H9 (cell line): ENCODE results near the gene LFNG. TPM values are rescaled to one million over a fixed set of nuclear protein-coding genes. Genes with fewer than 3 reads are reported as not detected.

Experiments used
- DNase-seq: peaks from one replicate; pipeline ENCODE4 v3.0.0-alpha.2; 2017
- H2AFZ ChIP-seq: one replicate; pipeline ENCODE4 v1.6.1; 2013; ENCODE audit warnings: mild to moderate bottlenecking, low read length, control low read depth, moderate library complexity
- H2AK5ac ChIP-seq: 2 replicates; pipeline ENCODE4 v1.6.1; 2013; ENCODE audit warnings: low read length, control low read depth, mixed read lengths; ENCODE audit not compliant: insufficient read length
- H2BK120ac ChIP-seq: one replicate; pipeline ENCODE4 v1.6.1; 2013; ENCODE audit warnings: low read depth, mild to moderate bottlenecking, low read length, control low read depth, inconsistent platforms; ENCODE audit not compliant: poor library complexity, severe bottlenecking
- H2BK12ac ChIP-seq: 2 replicates; pipeline ENCODE4 v1.6.1; 2013; ENCODE audit warnings: low read length, control low read depth, mixed read lengths, low read depth; ENCODE audit not compliant: insufficient read length
- H2BK15ac ChIP-seq: 2 replicates; pipeline ENCODE4 v1.6.1; 2013; ENCODE audit warnings: low read depth, low read length, control low read depth
- H2BK20ac ChIP-seq: one replicate; pipeline ENCODE4 v1.6.1; 2013; ENCODE audit warnings: low read depth, mild to moderate bottlenecking, low read length, control low read depth, inconsistent platforms; ENCODE audit not compliant: poor library complexity, severe bottlenecking
- H2BK5ac ChIP-seq: 2 replicates; pipeline ENCODE4 v1.6.1; 2013; ENCODE audit warnings: low read length, control low read depth, mixed read lengths; ENCODE audit not compliant: insufficient read length
- H3K14ac ChIP-seq: 2 replicates; pipeline ENCODE4 v1.6.1; 2013; ENCODE audit warnings: low read length, control low read depth; ENCODE audit not compliant: insufficient read depth
- H3K18ac ChIP-seq: 2 replicates; pipeline ENCODE4 v1.6.1; 2013; ENCODE audit warnings: low read depth, mild to moderate bottlenecking, mixed read lengths, low read length, control low read depth; ENCODE audit not compliant: insufficient read length
- H3K23ac ChIP-seq: 2 replicates; pipeline ENCODE4 v1.6.1; 2013; ENCODE audit warnings: low read length, control low read depth, mixed read lengths, low read depth; ENCODE audit not compliant: insufficient read length
- H3K23me2 ChIP-seq: 2 replicates; pipeline ENCODE4 v1.6.1; 2013; ENCODE audit warnings: low read depth, mild to moderate bottlenecking, mixed read lengths, low read length, control low read depth; ENCODE audit not compliant: insufficient read length, poor library complexity, severe bottlenecking
- H3K27ac ChIP-seq: 2 replicates; pipeline ENCODE4 v1.5.1; 2013; ENCODE audit warnings: low read length, control low read depth, mixed read lengths, low read depth; ENCODE audit not compliant: insufficient read length
- H3K27me3 ChIP-seq: 2 replicates; pipeline ENCODE4 v1.6.1; 2013; ENCODE audit warnings: low read length, control low read depth, inconsistent platforms; ENCODE audit not compliant: insufficient read depth
- H3K4ac ChIP-seq: 2 replicates; pipeline ENCODE4 v1.6.1; 2013; ENCODE audit warnings: low read depth, mild to moderate bottlenecking, control low read depth, inconsistent platforms, low read length, moderate library complexity
- H3K4me1 ChIP-seq: 2 replicates; pipeline ENCODE4 v1.6.1; 2013; ENCODE audit warnings: low read length, control low read depth, inconsistent platforms; ENCODE audit not compliant: insufficient read depth
- H3K4me2 ChIP-seq: 2 replicates; pipeline ENCODE4 v1.6.1; 2013; ENCODE audit warnings: low read length, control low read depth, mixed read lengths; ENCODE audit not compliant: insufficient read length, insufficient read depth
- H3K56ac ChIP-seq: 2 replicates; pipeline ENCODE4 v1.6.1; 2013; ENCODE audit warnings: low read depth, mild to moderate bottlenecking, mixed read lengths, low read length, control low read depth; ENCODE audit not compliant: insufficient read length
- H3K79me1 ChIP-seq: 2 replicates; pipeline ENCODE4 v1.6.1; 2013; ENCODE audit warnings: low read depth, mild to moderate bottlenecking, moderate library complexity, low read length, control low read depth, inconsistent platforms; ENCODE audit not compliant: insufficient read depth, poor library complexity, severe bottlenecking
- H3K79me2 ChIP-seq: 2 replicates; pipeline ENCODE4 v1.6.1; 2013; ENCODE audit warnings: low read length, control low read depth, inconsistent platforms; ENCODE audit not compliant: insufficient read depth
- H3K9ac ChIP-seq: 2 replicates; pipeline ENCODE4 v1.6.1; 2013; ENCODE audit warnings: low read length, control low read depth, mixed read lengths; ENCODE audit not compliant: insufficient read length; ENCODE audit errors: extremely low read depth
- H3K9me3 ChIP-seq: one replicate; pipeline ENCODE4 v1.6.1; 2013; ENCODE audit warnings: low read depth, low read length, inconsistent platforms; ENCODE audit not compliant: control insufficient read depth
- H3T11ph ChIP-seq: one replicate; pipeline ENCODE4 v1.6.1; 2013; ENCODE audit warnings: mild to moderate bottlenecking, low read length, control low read depth, inconsistent platforms
- H4K20me1 ChIP-seq: one replicate; pipeline ENCODE4 v1.6.1; 2013; ENCODE audit not compliant: control insufficient read depth, insufficient read length, insufficient read depth
- H4K5ac ChIP-seq: 2 replicates; pipeline ENCODE4 v1.6.1; 2013; ENCODE audit warnings: low read depth, mild to moderate bottlenecking, mixed read lengths, low read length, control low read depth; ENCODE audit not compliant: insufficient read length
- H4K8ac ChIP-seq: replicated peaks from 2 replicates; pipeline ENCODE4 v1.6.1; 2013; ENCODE audit warnings: low read length, control low read depth, mixed read lengths, low read depth; ENCODE audit not compliant: insufficient read length
- H4K91ac ChIP-seq: 2 replicates; pipeline ENCODE4 v1.6.1; 2013; ENCODE audit warnings: low read depth, mild to moderate bottlenecking, moderate library complexity, mixed read lengths, low read length, control low read depth; ENCODE audit not compliant: insufficient read length
- H3K27ac Mint-ChIP-seq, 3 experiments: 2 replicates in 2 of 3; 3 replicates in 1 of 3; pipeline ENCODE4 v1.8.0; 2020 to 2021; ENCODE audit warnings: mixed read lengths in 3 of 3, mild to moderate bottlenecking in 1 of 3, moderate library complexity in 1 of 3
- H3K27me3 Mint-ChIP-seq: 2 replicates; pipeline ENCODE4 v1.8.0; 2021; ENCODE audit warnings: low read depth, mild to moderate bottlenecking, moderate library complexity, mixed read lengths
- H3K36me3 Mint-ChIP-seq, 3 experiments: 2 replicates in 2 of 3; 3 replicates in 1 of 3; pipeline ENCODE4 v1.8.0; 2020 to 2021; ENCODE audit warnings: low read depth in 3 of 3, mixed read lengths in 3 of 3; ENCODE audit not compliant: insufficient read depth in 1 of 3
- H3K4me1 Mint-ChIP-seq, 2 experiments: 2 replicates each; pipeline ENCODE4 v1.8.0; 2020; ENCODE audit warnings: mixed read lengths in 2 of 2
- H3K4me3 Mint-ChIP-seq, 2 experiments: 2 replicates in 1 of 2; 3 replicates in 1 of 2; pipeline ENCODE4 v1.8.0; 2020 to 2021; ENCODE audit warnings: mild to moderate bottlenecking in 2 of 2, mixed read lengths in 2 of 2, moderate library complexity in 1 of 2
- H3K9me3 Mint-ChIP-seq, 2 experiments: 2 replicates in 1 of 2; 3 replicates in 1 of 2; pipeline ENCODE4 v1.8.0; 2020; ENCODE audit warnings: mild to moderate bottlenecking in 2 of 2, mixed read lengths in 2 of 2, moderate library complexity in 1 of 2
- WGBS: extraction: QIAGEN DNeasy Blood & Tissue Kit; methylation state at CpG from one replicate; pipeline ENCODE4 v1.1.7; 2013; ENCODE audit warnings: missing lambda C conversion rate, low lambda C conversion rate, mixed read lengths; ENCODE audit not compliant: insufficient read length; ENCODE audit errors: extremely low coverage; 5-methylcytosine and 5-hydroxymethylcytosine counted together
- total RNA-seq: library from RNA; stranded (reverse); gene quantifications from 2 replicates; pipeline ENCODE4 v1.2.1, GENCODE V29; 2021
- TF ChIP-seq, protein P1 (sequence below): fragments of 200-600 bp; sonication (generic); conservative IDR thresholded peaks from 3 replicates; pipeline ENCODE4 v1.8.0; 2021; ENCODE audit warnings: antibody characterized with exemption, mild to moderate bottlenecking

LFNG gene
- total RNA-seq, 1 experiment from 2014 or later: 52.9 TPM

- Histone ChIP-seq H3K27me3 (no peaks in the 10 kb centered on the region), H2AK5ac (no peak overlapping the region), H3T11ph (no peak overlapping the region), H2BK12ac (no peak overlapping the region), H3K4me1 (peaks cover 2% of the 10 kb centered on the region; the same call in 1 of the 2 replicates), H2BK15ac (no peak overlapping the region), H3K23me2 (no peaks in the 10 kb centered on the region), H3K9ac (no peak overlapping the region), H3K79me2 (no peaks in the 10 kb centered on the region), H3K23ac (no peak overlapping the region), H3K56ac (no peak overlapping the region), H2BK5ac (no peak overlapping the region), H3K27ac (no peak overlapping the region), H2BK120ac (no peak overlapping the region), H4K5ac (no peak overlapping the region), H3K18ac (no peak overlapping the region), H3K14ac (no peak overlapping the region), H4K20me1 (no peaks in the 10 kb centered on the region), H3K79me1 (no peaks in the 10 kb centered on the region), H4K8ac (no peak overlapping the region), H2AFZ (no peak overlapping the region), H3K4me2 (no peak overlapping the region), H3K9me3 (no peaks in the 10 kb centered on the region), H2BK20ac (no peak overlapping the region), H4K91ac (no peak overlapping the region), H3K4ac (no peak overlapping the region)
- peak overlapping the region in 1 of 3 experiments; percentile 68; a peak in 3 of 7 replicates for H3K27ac Mint-ChIP-seq
- H3K4me1 Mint-ChIP-seq: peaks cover 17 to 34% of the 10 kb centered on the region in 2 experiments
- H3K9me3 Mint-ChIP-seq: no peaks in the 10 kb centered on the region; a peak in 2 of 5 replicates
- no peak for DNase-seq
- H3K4me3 Mint-ChIP-seq: no peak overlapping the region
- WGBS: no CpG with 5 or more reads among the region's 5 CpGs
- TF ChIP-seq, protein P1, sequence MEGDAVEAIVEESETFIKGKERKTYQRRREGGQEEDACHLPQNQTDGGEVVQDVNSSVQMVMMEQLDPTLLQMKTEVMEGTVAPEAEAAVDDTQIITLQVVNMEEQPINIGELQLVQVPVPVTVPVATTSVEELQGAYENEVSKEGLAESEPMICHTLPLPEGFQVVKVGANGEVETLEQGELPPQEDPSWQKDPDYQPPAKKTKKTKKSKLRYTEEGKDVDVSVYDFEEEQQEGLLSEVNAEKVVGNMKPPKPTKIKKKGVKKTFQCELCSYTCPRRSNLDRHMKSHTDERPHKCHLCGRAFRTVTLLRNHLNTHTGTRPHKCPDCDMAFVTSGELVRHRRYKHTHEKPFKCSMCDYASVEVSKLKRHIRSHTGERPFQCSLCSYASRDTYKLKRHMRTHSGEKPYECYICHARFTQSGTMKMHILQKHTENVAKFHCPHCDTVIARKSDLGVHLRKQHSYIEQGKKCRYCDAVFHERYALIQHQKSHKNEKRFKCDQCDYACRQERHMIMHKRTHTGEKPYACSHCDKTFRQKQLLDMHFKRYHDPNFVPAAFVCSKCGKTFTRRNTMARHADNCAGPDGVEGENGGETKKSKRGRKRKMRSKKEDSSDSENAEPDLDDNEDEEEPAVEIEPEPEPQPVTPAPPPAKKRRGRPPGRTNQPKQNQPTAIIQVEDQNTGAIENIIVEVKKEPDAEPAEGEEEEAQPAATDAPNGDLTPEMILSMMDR: no peak
- H3K27me3 Mint-ChIP-seq: no peaks in the 10 kb centered on the region
- no peaks in the 10 kb centered on the region; a peak in 1 of 7 replicates for H3K36me3 Mint-ChIP-seq
Observed at GRCh38 chr7:2471022-2471329, 48.6 kb upstream of the LFNG start.
